Measurements from ENCODE around the gene CMTM4. TPM values are rescaled to one million over a fixed set of nuclear protein-coding genes. Genes with fewer than 3 reads are reported as not detected.
"Not testable (repeated sequence)": the region's sequence is repeated elsewhere in the genome, so short reads cannot be mapped to it uniquely, and the experiment has no call there.

CMTM4 gene
- total RNA-seq, 1 donor from 2014 or later, result 20.1 TPM

DNA sequence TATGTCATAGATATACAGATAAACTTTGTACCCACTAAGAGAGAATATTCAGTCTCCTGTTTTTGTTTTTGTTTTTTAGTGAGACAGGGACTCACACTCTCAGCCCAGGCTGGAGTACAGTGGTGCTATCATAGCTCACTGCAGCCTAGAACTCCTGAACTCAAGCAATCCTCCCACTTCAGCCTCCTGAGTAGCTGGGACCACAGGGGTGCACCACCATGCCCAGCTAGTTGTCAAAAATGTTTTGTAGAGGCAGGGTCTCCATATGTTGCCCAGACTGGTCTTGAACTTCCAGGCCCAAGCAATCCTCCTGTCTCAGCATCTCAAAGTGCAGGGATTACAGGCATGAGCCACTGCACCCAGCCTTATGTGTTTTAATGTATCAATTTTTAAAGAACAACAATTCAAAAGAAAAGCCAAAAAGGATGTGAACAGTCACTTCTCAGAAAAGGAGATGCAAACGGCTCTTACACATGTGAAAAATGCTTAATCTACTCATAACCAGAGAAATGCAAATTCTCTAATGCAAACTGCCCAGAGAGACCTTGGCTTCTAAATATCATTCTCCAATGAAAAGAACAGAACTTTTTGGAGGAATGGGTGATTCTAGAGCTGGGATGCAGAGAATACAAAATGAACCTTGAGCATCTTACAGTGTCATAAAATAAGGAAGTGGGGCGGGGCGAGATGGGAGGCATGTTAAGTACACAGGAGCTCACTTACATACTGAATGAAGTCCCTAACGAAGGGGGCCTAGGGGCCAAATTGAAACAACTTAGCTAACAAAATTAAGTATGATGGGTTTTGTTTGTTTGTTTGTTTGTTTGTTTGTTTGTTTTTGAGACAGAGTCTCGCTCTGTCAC is 99.3 kb downstream of the CMTM4 start:
- no peak overlapping the region for H3K27ac ChIP-seq
- H3K9me3 ChIP-seq, result no peaks in the 10 kb centered on the region
- intact Hi-C loops (cut with DNase I), result no loop called here
- no peaks in the 10 kb centered on the region for H3K27me3 ChIP-seq
- no peak for DNase-seq (ENCODE audit: low spot score in 2 of 2)
- H3K36me3 ChIP-seq, result no peaks in the 10 kb centered on the region
- no peaks in the 10 kb centered on the region for H3K4me1 ChIP-seq
- TF ChIP-seq, protein P1, sequence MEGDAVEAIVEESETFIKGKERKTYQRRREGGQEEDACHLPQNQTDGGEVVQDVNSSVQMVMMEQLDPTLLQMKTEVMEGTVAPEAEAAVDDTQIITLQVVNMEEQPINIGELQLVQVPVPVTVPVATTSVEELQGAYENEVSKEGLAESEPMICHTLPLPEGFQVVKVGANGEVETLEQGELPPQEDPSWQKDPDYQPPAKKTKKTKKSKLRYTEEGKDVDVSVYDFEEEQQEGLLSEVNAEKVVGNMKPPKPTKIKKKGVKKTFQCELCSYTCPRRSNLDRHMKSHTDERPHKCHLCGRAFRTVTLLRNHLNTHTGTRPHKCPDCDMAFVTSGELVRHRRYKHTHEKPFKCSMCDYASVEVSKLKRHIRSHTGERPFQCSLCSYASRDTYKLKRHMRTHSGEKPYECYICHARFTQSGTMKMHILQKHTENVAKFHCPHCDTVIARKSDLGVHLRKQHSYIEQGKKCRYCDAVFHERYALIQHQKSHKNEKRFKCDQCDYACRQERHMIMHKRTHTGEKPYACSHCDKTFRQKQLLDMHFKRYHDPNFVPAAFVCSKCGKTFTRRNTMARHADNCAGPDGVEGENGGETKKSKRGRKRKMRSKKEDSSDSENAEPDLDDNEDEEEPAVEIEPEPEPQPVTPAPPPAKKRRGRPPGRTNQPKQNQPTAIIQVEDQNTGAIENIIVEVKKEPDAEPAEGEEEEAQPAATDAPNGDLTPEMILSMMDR (IDR thresholded peaks at IDR 0.05), result no peak
- H3K4me3 ChIP-seq, result no peak overlapping the region

DNA sequence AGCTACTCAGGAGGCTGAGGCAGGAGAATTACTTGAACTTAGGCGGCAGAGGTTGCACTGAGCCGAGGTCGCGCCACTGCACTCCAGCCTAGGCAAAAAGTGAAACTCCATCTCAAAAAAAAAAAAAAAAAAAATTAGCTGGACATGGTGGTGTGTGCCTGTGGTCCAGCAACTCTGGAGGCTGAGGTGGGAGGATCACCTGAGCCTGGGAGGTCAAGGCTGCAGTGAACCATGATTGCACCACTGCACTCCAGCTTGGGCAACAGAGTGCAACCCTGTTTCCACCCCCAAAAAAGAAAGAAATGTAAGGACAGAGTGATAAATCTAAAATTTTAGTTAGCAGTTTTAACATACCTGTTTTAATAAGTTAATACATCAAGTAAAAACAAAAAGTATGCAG is 100.0 kb downstream of the CMTM4 start:
- H3K9me3 ChIP-seq; H3K27ac ChIP-seq; H3K4me3 ChIP-seq; DNase-seq (ENCODE audit: low spot score in 2 of 2); intact Hi-C loops (cut with DNase I); H3K27me3 ChIP-seq; H3K36me3 ChIP-seq; H3K4me1 ChIP-seq: not testable (repeated sequence)

- no peaks in the 10 kb centered on the region for H3K36me3 ChIP-seq
- H3K4me3 ChIP-seq, result no peak overlapping the region
- intact Hi-C loops (cut with DNase I), result no loop called here
- no peaks in the 10 kb centered on the region for H3K27me3 ChIP-seq
- TF ChIP-seq, protein P1 (IDR thresholded peaks at IDR 0.05), result no peak
- no peak overlapping the region for H3K27ac ChIP-seq
- no peak for DNase-seq (ENCODE audit: low spot score in 2 of 2)
- H3K9me3 ChIP-seq, result no peaks in the 10 kb centered on the region
- H3K4me1 ChIP-seq, result no peaks in the 10 kb centered on the region
Observed at GRCh38 chr16:66594739-66595138, 101.8 kb downstream of the CMTM4 start.

- DNase-seq (ENCODE audit: low spot score in 2 of 2), result no peak
- H3K27me3 ChIP-seq, result no peaks in the 10 kb centered on the region
- intact Hi-C loops (cut with DNase I), result no loop called here
- H3K4me1 ChIP-seq, result no peaks in the 10 kb centered on the region
- no peaks in the 10 kb centered on the region for H3K9me3 ChIP-seq
- H3K4me3 ChIP-seq, result no peak overlapping the region
- TF ChIP-seq, protein P1 (IDR thresholded peaks at IDR 0.05), result no peak
- H3K27ac ChIP-seq, result no peak overlapping the region
- H3K36me3 ChIP-seq, result no peaks in the 10 kb centered on the region
Observed at GRCh38 chr16:66592814-66593213, 103.7 kb downstream of the CMTM4 start.

- intact Hi-C loops (cut with DNase I), result no loop called here
- no peaks in the 10 kb centered on the region for H3K4me1 ChIP-seq
- no peaks in the 10 kb centered on the region for H3K36me3 ChIP-seq
- TF ChIP-seq, protein P1 (IDR thresholded peaks at IDR 0.05), result no peak
- DNase-seq (ENCODE audit: low spot score in 2 of 2), result no peak
- H3K4me3 ChIP-seq, result no peak overlapping the region
- no peak overlapping the region for H3K27ac ChIP-seq
- H3K27me3 ChIP-seq, result no peaks in the 10 kb centered on the region
- no peaks in the 10 kb centered on the region for H3K9me3 ChIP-seq
Observed at GRCh38 chr16:66592241-66592640, 104.3 kb downstream of the CMTM4 start.

DNA sequence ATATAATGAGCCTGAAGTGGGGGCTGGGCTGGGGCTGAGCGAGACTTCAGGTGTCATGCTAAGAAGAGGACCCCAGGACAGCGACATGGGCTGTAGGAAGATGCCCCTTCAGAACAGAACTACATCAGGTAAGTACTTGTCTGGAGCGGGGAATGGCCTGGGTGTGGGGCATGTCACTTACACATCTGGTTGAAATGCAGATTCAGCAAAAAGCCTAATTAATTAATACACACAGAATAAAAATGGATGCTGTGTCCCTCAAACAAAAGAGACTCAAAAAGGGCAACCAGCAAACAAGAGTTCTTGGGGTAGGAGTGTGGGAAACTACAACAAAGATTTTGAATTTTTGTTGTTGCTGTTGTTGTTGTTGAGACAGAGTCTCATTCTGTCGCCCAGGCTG is 105.5 kb downstream of the CMTM4 start:
- Histone ChIP-seq H3K4me3 (no peak overlapping the region), H3K27me3 (no peaks in the 10 kb centered on the region), H3K27ac (no peak overlapping the region), H3K36me3 (no peaks in the 10 kb centered on the region), H3K4me1 (no peaks in the 10 kb centered on the region), H3K9me3 (no peaks in the 10 kb centered on the region)
- intact Hi-C loops (cut with DNase I), result no loop called here
- TF ChIP-seq, protein P1 (IDR thresholded peaks at IDR 0.05), result no peak
- no peak for DNase-seq (ENCODE audit: low spot score in 2 of 2)
